Prostate gland (tissue), 2 donors: ENCODE measurements around the gene CEP43. TPM values are rescaled to one million over a fixed set of nuclear protein-coding genes. Genes with fewer than 3 reads are reported as not detected.

ENCODE experiments used
- DNase-seq: peaks from one replicate; pipeline ENCODE4 v3.0.0-alpha.2; 2019; ENCODE audit warnings: low spot score
- H3K27ac ChIP-seq, 2 donors: fragments of 200-600 bp; sonication (generic); 2 replicates each; pipeline ENCODE4 v1.5.1; 2017 to 2019
- H3K27me3 ChIP-seq: fragments of 200-600 bp; sonication (generic); replicated peaks from 2 replicates; pipeline ENCODE4 v1.5.1; 2019; ENCODE audit not compliant: insufficient read depth
- H3K36me3 ChIP-seq, 2 donors: fragments of 200-600 bp; sonication (generic); 1 replicate in 1 of 2; 2 replicates in 1 of 2; pipeline versions ENCODE4 v1.5.1 to v1.8.1; 2017 to 2019
- H3K4me1 ChIP-seq: fragments of 200-600 bp; sonication (generic); replicated peaks from 2 replicates; pipeline ENCODE4 v1.5.1; 2019
- H3K4me3 ChIP-seq, 2 donors: fragments of 200-600 bp; sonication (generic); 2 replicates each; pipeline ENCODE4 v1.5.1; 2017 to 2019
- H3K9me3 ChIP-seq: fragments of 200-600 bp; sonication (generic); 2 replicates; pipeline ENCODE4 v1.5.1; 2017
- POLR2A ChIP-seq: fragments of 450-650 bp; IDR thresholded peaks from one replicate; pipeline ENCODE4 v1.6.1; 2016; ENCODE audit warnings: antibody characterized with exemption, mild to moderate bottlenecking
- POLR2AphosphoS5 ChIP-seq: sonication (generic); formaldehyde crosslinking; IDR thresholded peaks from one replicate; pipeline ENCODE4 v1.6.1; 2017; ENCODE audit warnings: antibody characterized with exemption
- WGBS: methylation state at CpG from one replicate; pipeline ENCODE4 v1.1.5; 2018; 5-methylcytosine and 5-hydroxymethylcytosine counted together
- intact Hi-C: fragments of 100-400 bp; cut with DNase I; formaldehyde crosslinking; loops from one replicate; pipeline ENCODE4 v1.14.2; 2022
- total RNA-seq, 2 donors: library from RNA; depleted of rRNA; stranded (reverse); fragments of >200 nt; gene quantifications; one replicate each; pipeline ENCODE4 v1.1.0, GENCODE V29; 2016
- TF ChIP-seq, protein P1 (sequence below), 4 experiments: fragments of 200-600 bp in 2 of 4; fragments of 450-650 bp in 2 of 4; sonication (generic) in 2 of 4; IDR thresholded peaks; 1 replicate in 3 of 4; 2 replicates in 1 of 4; pipeline ENCODE4 v1.5.1; 2016 to 2019; ENCODE audit warnings: antibody characterized with exemption in 4 of 4, mild to moderate bottlenecking in 2 of 4, moderate library complexity in 2 of 4

CEP43 gene
- total RNA-seq, 2 donors from 2014 or later: 13.3 to 25.7 TPM

DNA sequence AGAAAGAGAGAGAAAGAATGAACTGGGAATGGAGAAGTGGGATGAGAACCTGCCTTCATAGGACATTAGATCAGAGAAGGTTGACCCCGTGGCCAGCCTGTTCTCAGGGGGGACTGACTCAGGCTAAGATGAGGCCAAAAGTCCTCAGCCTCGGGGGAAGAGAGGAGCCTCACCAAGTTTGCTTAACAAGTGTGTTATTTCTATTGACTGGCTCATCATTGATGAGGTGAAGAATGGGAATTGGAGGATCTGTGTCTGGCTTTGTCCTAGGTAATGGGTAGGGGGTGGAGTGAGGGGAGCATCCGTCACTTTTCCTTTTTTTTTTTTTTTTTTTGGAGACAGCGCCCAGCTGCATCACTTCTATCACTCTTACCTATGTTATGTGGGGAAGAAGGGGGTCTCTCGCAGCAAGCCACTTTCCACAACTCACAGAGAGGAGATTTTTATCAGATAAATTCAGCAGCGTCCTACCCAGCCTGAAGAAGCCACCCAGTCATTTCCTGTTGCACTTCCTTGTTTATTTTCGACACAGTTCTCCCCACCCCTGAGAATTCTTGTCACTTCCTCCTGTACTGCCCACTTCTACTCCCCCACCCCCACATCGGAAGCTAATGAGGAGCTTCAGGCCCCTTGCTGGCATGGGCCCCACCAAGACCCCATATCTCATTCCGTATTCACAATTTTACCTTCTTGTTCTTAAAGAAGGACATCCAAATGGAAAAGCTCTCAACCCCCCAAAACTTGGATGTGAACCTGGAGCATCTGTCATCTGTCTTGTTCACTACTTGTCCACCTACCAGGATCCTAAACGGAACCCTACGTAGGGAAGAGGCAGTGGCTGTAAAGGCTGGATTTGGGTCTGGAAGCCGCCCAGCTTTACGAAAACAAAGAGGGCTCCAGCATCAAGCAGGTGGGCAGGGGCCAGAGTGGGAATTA, 40.0 kb upstream of the CEP43 start:
- WGBS: 68% methylated on average over 13 of the region's 13 CpGs
- DNase-seq: no peak
- Histone ChIP-seq H3K27ac (peak overlapping the region; percentile 26 to 88), H3K4me1 (no peaks in the 10 kb centered on the region), H3K9me3 (no peaks in the 10 kb centered on the region), H3K27me3 (no peaks in the 10 kb centered on the region), H3K36me3 (no peaks in the 10 kb centered on the region), H3K4me3 (no peak overlapping the region)
- TF ChIP-seq, protein P1, sequence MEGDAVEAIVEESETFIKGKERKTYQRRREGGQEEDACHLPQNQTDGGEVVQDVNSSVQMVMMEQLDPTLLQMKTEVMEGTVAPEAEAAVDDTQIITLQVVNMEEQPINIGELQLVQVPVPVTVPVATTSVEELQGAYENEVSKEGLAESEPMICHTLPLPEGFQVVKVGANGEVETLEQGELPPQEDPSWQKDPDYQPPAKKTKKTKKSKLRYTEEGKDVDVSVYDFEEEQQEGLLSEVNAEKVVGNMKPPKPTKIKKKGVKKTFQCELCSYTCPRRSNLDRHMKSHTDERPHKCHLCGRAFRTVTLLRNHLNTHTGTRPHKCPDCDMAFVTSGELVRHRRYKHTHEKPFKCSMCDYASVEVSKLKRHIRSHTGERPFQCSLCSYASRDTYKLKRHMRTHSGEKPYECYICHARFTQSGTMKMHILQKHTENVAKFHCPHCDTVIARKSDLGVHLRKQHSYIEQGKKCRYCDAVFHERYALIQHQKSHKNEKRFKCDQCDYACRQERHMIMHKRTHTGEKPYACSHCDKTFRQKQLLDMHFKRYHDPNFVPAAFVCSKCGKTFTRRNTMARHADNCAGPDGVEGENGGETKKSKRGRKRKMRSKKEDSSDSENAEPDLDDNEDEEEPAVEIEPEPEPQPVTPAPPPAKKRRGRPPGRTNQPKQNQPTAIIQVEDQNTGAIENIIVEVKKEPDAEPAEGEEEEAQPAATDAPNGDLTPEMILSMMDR (IDR thresholded peaks at IDR 0.05): no peak
- peak; percentile 6 for TF ChIP-seq POLR2AphosphoS5
- intact Hi-C loops: no loop called here

DNA sequence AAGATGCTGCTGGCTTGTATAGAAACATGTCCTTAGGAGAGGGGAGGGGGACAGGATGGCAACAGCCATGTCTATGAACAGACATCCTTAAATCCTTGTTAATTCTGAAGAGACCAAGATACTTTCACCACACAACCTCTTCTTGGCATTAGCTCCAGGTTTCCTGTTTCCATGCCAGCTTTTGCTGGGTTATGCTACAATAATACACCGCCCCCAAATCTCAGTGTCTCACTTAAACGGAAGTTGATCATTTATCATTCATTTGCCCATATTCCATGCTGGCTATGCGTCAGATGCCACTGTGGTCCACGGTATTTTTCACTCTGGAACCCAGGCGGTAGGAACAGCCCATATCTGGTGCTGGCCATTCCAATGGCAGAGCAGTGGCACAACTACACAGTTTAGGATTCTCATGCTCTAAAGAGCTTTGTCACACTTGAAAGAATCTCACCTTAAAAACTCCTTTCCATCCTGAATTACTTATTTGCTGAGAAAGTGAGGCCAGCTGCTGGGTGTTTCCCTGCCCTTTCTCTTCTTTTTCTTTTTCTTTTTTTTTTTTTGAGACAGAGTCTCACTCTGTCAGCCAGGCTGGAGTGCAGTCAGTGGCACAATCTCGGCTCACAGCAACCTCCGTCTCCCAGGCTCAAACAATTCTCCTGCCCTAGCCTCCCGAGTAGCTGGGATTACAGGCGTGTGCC, 39.1 kb upstream of the CEP43 start:
- Histone ChIP-seq H3K36me3 (no peaks in the 10 kb centered on the region), H3K9me3 (no peaks in the 10 kb centered on the region), H3K4me1 (no peaks in the 10 kb centered on the region), H3K4me3 (no peak overlapping the region), H3K27ac (no peak overlapping the region), H3K27me3 (no peaks in the 10 kb centered on the region)
- WGBS: 79% methylated on average over 9 of the region's 9 CpGs
- intact Hi-C loops: no loop called here
- TF ChIP-seq, protein P1 (IDR thresholded peaks at IDR 0.05): no peak
- TF ChIP-seq POLR2A (no peak), POLR2AphosphoS5 (no peak)
- DNase-seq: no peak

GRCh38 chr6:166960609-166960978, 38.6 kb upstream of the CEP43 start:
- no peak overlapping the region for H3K27ac ChIP-seq
- TF ChIP-seq POLR2A: no peak
- TF ChIP-seq, protein P1 (IDR thresholded peaks at IDR 0.05): no peak
- TF ChIP-seq POLR2AphosphoS5: no peak
- DNase-seq: no peak
- WGBS: 94% methylated on average over 3 of the region's 3 CpGs
- H3K4me3 ChIP-seq: no peak overlapping the region
- H3K9me3 ChIP-seq: no peaks in the 10 kb centered on the region
- H3K36me3 ChIP-seq: no peaks in the 10 kb centered on the region
- H3K27me3 ChIP-seq: no peaks in the 10 kb centered on the region
- no peaks in the 10 kb centered on the region for H3K4me1 ChIP-seq
- intact Hi-C loops: no loop called here

DNA sequence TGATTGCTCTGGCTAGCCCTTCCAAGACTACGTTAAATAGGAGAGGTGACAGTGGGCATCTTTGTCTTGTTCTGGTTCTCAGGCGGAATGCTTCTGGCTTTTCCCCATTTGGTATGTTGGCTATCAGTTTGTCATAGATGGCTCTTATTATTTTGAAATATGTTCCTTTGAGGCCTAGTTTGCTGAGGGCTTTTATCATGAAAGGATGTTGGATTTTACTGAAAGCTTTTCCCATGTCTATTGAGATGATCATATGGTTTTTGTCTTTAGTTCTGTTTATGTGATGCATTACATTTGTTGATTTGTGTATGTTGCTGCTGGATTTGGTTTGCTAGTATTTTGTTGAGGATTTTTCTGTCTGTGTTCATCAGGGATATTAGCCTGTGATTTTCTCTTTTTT, 32.9 kb upstream of the CEP43 start:
- TF ChIP-seq POLR2A: no peak
- no peak for TF ChIP-seq POLR2AphosphoS5
- TF ChIP-seq, protein P1 (IDR thresholded peaks at IDR 0.05): no peak
- DNase-seq: no peak
- intact Hi-C loops: no loop called here
- H3K36me3 ChIP-seq: no peaks in the 10 kb centered on the region
- WGBS: 96% methylated on average over 2 of the region's 2 CpGs
- H3K4me1 ChIP-seq: no peaks in the 10 kb centered on the region
- no peaks in the 10 kb centered on the region for H3K9me3 ChIP-seq
- no peaks in the 10 kb centered on the region for H3K27me3 ChIP-seq
- no peak overlapping the region for H3K27ac ChIP-seq
- H3K4me3 ChIP-seq: no peak overlapping the region
